SKM-1 treated with dmso at 0.1 percent for 144 hours (cell line): ENCODE results near the gene AP1B1.
"Not testable (repeated sequence)": the region's sequence is repeated elsewhere in the genome, so short reads cannot be mapped to it uniquely, and the experiment has no call there.

Experiments used
- DNase-seq: peaks from one replicate; lab custom pipeline; 2025; ENCODE audit not compliant: unreplicated experiment; lab: John Stamatoyannopoulos, UW

AP1B1 gene

GRCh38 chr22:29387921-29388758, at the start of gene AP1B1:
Gene AP1B1 (minus strand): TSS chr22:29388570. CDS start chr22:29367243, 21,327 bp downstream.
- DNase-seq = peak; percentile 92

- no peak for DNase-seq
Measured at GRCh38 chr22:29435236-29436136, 47.1 kb upstream of the AP1B1 start.

- DNase-seq = no peak
Measured at GRCh38 chr22:29434288-29434687, 45.9 kb upstream of the AP1B1 start.

- DNase-seq = no peak
Measured at GRCh38 chr22:29433856-29434255, 45.5 kb upstream of the AP1B1 start.

- DNase-seq = no peak
Measured at GRCh38 chr22:29431986-29432385, 43.6 kb upstream of the AP1B1 start.

GRCh38 chr22:29427176-29427760, 38.9 kb upstream of the AP1B1 start:
- DNase-seq = no peak

- DNase-seq = no peak
Measured at GRCh38 chr22:29426476-29426875, 38.1 kb upstream of the AP1B1 start.

- DNase-seq = not testable (repeated sequence)
Measured at GRCh38 chr22:29418704-29419103, 30.3 kb upstream of the AP1B1 start.

GRCh38 chr22:29414951-29415591, 26.7 kb upstream of the AP1B1 start:
- not testable (repeated sequence) for DNase-seq

- DNase-seq = not testable (repeated sequence)
Measured at GRCh38 chr22:29412772-29413171, 24.4 kb upstream of the AP1B1 start.

GRCh38 chr22:29411569-29412211, 23.3 kb upstream of the AP1B1 start:
- DNase-seq = peak; percentile 22

- DNase-seq = no peak
Measured at GRCh38 chr22:29408940-29409339, 20.6 kb upstream of the AP1B1 start.

GRCh38 chr22:29401538-29401937, 13.2 kb upstream of the AP1B1 start:
- DNase-seq = not testable (repeated sequence)

- DNase-seq = no peak
Measured at GRCh38 chr22:29400576-29400975, 12.2 kb upstream of the AP1B1 start.

- no peak for DNase-seq
Measured at GRCh38 chr22:29397791-29398190, 9.4 kb upstream of the AP1B1 start.

- DNase-seq = no peak
Measured at GRCh38 chr22:29396126-29396525, 7.8 kb upstream of the AP1B1 start.

GRCh38 chr22:29394931-29395581, 6.7 kb upstream of the AP1B1 start:
- peak; percentile 86 for DNase-seq

- DNase-seq = peak; percentile 48
Measured at GRCh38 chr22:29393019-29393608, 4.7 kb upstream of the AP1B1 start.

- DNase-seq = no peak
Measured at GRCh38 chr22:29391546-29391945, 3.2 kb upstream of the AP1B1 start.

GRCh38 chr22:29390270-29390669, 1.9 kb upstream of the AP1B1 start:
- no peak for DNase-seq
